ENCODE measurements around the gene TK1. TPM values are rescaled to one million over a fixed set of nuclear protein-coding genes. Genes with fewer than 3 reads are reported as not detected.
"Not testable (repeated sequence)": the region's sequence is repeated elsewhere in the genome, so short reads cannot be mapped to it uniquely, and the experiment has no call there.

TK1 gene
- total RNA-seq, 1 donor from 2014 or later: 12.0 TPM

DNA sequence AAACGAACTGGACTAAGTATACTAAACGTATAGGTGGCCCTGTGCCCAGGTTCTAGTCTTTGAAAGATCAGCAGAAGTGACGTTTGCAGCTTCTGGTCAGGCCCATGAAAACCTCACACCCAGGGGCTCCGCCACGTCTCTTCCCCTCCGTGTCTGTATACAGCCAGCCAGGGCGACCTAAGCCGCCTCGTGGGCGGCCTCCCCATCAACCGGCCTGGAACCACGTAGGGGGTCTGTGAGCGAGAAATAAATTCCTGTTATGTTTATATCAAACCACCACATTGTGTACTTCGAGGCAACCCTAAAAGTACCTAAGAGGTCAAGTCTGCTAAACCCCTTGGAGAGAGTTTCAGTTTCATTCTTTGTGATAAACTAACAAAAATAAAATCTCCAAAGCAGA is 6.8 kb downstream of the TK1 start:
- H3K36me3 ChIP-seq (ENCODE audit: control insufficient read depth in 3 of 3, insufficient read depth in 3 of 3, low read length in 3 of 3): no peaks in the 10 kb centered on the region
- peak overlapping the region; percentile 51 for H3K27ac ChIP-seq (ENCODE audit: low read depth, low read length)
- peaks cover 18 to 36% (median 34%) of the 10 kb centered on the region in 3 donors for H3K4me1 ChIP-seq (ENCODE audit: control insufficient read depth in 3 of 3, insufficient read depth in 3 of 3, low read length in 3 of 3)
- H3K4me3 ChIP-seq (ENCODE audit: low read length in 3 of 3): no peak overlapping the region
- H3K9me3 ChIP-seq (ENCODE audit: control insufficient read depth in 3 of 3, low read length in 3 of 3): no peaks in the 10 kb centered on the region
- H3K27me3 ChIP-seq (ENCODE audit: control insufficient read depth in 3 of 3, insufficient read depth in 3 of 3, low read length in 3 of 3): no peaks in the 10 kb centered on the region
- H3K9ac ChIP-seq (ENCODE audit: low read depth in 1 of 3, low read length in 3 of 3): no peak overlapping the region

DNA sequence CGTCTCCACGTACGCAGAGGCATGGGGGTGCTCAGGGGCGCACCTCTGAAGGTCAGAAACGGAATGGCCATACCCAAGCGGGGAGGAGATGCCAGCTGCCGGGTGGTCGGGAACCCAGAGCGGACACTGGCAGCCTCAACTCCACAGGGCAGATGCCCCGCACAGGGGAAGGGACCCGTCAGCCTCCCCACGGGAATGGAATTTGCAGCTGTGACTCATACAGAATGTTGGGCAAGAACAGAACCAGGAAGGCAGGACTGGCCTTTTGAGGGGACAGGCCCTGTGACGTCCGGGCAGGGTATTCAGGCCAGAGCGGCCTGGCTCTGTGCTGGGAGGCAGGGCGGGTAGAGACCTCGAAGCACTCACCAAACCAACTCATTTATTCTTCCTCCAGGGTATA is 7.5 kb downstream of the TK1 start:
- H3K4me1 ChIP-seq (ENCODE audit: control insufficient read depth in 3 of 3, insufficient read depth in 3 of 3, low read length in 3 of 3): peaks cover 25 to 43% (median 41%) of the 10 kb centered on the region in 3 donors
- H3K36me3 ChIP-seq (ENCODE audit: control insufficient read depth in 3 of 3, insufficient read depth in 3 of 3, low read length in 3 of 3): no peaks in the 10 kb centered on the region
- H3K9me3 ChIP-seq (ENCODE audit: control insufficient read depth in 3 of 3, low read length in 3 of 3): no peaks in the 10 kb centered on the region
- H3K27ac ChIP-seq (ENCODE audit: low read depth, low read length): peak overlapping the region; percentile 51
- H3K27me3 ChIP-seq (ENCODE audit: control insufficient read depth in 3 of 3, insufficient read depth in 3 of 3, low read length in 3 of 3): no peaks in the 10 kb centered on the region
- peak overlapping the region in 1 of 3 donors; percentile 7 for H3K9ac ChIP-seq (ENCODE audit: low read depth in 1 of 3, low read length in 3 of 3)
- H3K4me3 ChIP-seq (ENCODE audit: low read length in 3 of 3): peak overlapping the region in 1 of 3 donors; percentile 13

DNA sequence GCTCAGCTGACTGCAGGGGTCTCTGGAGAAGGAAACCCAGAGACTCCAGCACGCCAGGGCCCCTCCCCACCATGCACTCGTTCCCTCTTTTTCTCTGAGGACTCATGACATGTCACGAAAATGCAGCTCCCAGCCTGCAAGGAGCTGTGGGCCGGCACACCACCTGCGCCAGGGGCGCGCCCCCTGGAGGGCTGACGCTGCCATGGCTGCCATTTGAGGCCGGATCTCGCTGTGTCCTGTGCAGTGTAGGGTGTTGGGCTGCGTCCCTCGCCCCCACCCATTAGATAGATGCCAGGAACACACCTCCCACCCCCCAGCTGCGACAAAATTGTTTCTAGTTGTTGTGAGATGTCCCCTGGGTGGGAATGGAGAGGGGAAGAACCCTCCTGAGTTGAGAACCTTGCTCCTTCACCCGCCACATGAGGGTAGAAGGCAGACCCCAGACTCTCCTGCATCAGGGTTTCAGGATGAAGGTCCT is 10.3 kb downstream of the TK1 start:
- no peak overlapping the region for H3K4me3 ChIP-seq (ENCODE audit: low read length in 3 of 3)
- peak overlapping the region in 1 of 3 donors; percentile 80 for H3K9ac ChIP-seq (ENCODE audit: low read depth in 1 of 3, low read length in 3 of 3)
- peak overlapping the region; percentile 99 for H3K27ac ChIP-seq (ENCODE audit: low read depth, low read length)
- H3K9me3 ChIP-seq (ENCODE audit: control insufficient read depth in 3 of 3, low read length in 3 of 3): no peaks in the 10 kb centered on the region
- H3K36me3 ChIP-seq (ENCODE audit: control insufficient read depth in 3 of 3, insufficient read depth in 3 of 3, low read length in 3 of 3): peaks cover 1 to 7% (median 6%) of the 10 kb centered on the region in 3 donors
- no peaks in the 10 kb centered on the region for H3K27me3 ChIP-seq (ENCODE audit: control insufficient read depth in 3 of 3, insufficient read depth in 3 of 3, low read length in 3 of 3)
- peaks cover 53 to 71% (median 69%) of the 10 kb centered on the region in 3 donors for H3K4me1 ChIP-seq (ENCODE audit: control insufficient read depth in 3 of 3, insufficient read depth in 3 of 3, low read length in 3 of 3)

DNA sequence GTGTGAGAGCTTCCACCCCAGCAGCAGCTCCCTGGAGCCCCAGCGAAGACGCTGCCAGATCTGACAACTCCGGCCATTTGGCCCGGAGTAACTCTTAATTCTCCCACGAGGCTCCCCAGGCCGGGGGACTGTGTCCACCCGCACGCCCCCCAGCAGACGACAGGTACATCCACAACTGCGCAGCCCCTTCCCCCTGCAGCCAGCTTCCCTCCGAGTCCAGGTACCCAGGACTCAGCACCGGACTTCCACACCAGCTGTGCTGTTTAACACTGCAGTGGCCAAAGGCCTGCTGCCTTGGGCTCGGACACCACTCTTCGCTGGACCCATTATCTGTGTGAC is 11.2 kb downstream of the TK1 start:
- no peaks in the 10 kb centered on the region for H3K27me3 ChIP-seq (ENCODE audit: control insufficient read depth in 3 of 3, insufficient read depth in 3 of 3, low read length in 3 of 3)
- peaks cover 10 to 14% (median 13%) of the 10 kb centered on the region in 3 donors for H3K36me3 ChIP-seq (ENCODE audit: control insufficient read depth in 3 of 3, insufficient read depth in 3 of 3, low read length in 3 of 3)
- peak overlapping the region; percentile 99 for H3K27ac ChIP-seq (ENCODE audit: low read depth, low read length)
- H3K4me1 ChIP-seq (ENCODE audit: control insufficient read depth in 3 of 3, insufficient read depth in 3 of 3, low read length in 3 of 3): peaks cover 62 to 78% (median 74%) of the 10 kb centered on the region in 3 donors
- H3K9me3 ChIP-seq (ENCODE audit: control insufficient read depth in 3 of 3, low read length in 3 of 3): no peaks in the 10 kb centered on the region
- H3K9ac ChIP-seq (ENCODE audit: low read depth in 1 of 3, low read length in 3 of 3): peak overlapping the region; percentile 60 to 83 (median 80)
- H3K4me3 ChIP-seq (ENCODE audit: low read length in 3 of 3): peak overlapping the region; percentile 67 to 70 (median 68)

DNA sequence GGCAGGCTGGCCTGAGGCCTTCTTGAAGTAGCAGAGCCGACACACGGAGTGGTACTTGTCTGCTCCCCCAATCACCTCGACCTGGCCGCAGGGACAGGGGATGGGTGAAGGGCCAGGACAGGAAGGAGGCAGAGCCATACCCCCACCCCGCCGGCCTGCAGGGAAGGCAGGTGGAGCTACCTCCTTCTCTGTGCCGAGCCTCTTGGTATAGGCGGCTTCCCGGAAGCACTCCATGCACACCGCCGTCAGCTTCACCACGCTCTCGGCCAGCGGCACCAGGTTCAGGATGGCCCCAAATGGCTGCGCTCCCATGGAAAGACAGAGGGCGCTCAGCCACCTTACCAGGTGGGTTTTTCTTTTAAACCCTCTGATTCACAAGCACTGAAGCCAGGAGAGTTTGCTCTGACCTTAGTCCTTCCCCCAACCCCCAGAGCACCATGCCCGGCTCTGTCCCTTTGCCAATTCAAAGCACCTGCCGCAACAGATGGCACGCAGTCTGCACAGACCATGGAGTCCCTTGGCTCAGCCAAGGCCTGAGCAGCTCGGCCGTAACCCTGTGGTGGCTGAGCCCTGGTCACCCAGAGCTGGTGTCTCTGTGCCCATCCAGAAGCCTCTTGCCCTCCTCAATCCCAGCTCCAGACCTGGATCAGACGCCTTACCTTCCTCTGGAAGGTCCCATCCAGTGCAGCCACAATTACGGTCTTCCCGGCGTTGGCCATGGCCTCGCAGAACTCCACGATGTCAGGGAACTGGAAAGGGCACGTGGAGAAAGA is 11.8 kb downstream of the TK1 start:
- Histone ChIP-seq H3K36me3 (ENCODE audit: control insufficient read depth in 3 of 3, insufficient read depth in 3 of 3, low read length in 3 of 3) (peaks cover 11 to 14% (median 14%) of the 10 kb centered on the region in 3 donors), H3K4me3 (ENCODE audit: low read length in 3 of 3) (peak overlapping the region; percentile 67 to 70 (median 68)), H3K9ac (ENCODE audit: low read depth in 1 of 3, low read length in 3 of 3) (peak overlapping the region; percentile 60 to 83 (median 80)), H3K4me1 (ENCODE audit: control insufficient read depth in 3 of 3, insufficient read depth in 3 of 3, low read length in 3 of 3) (peaks cover 66 to 80% (median 73%) of the 10 kb centered on the region in 3 donors), H3K27me3 (ENCODE audit: control insufficient read depth in 3 of 3, insufficient read depth in 3 of 3, low read length in 3 of 3) (no peaks in the 10 kb centered on the region), H3K27ac (ENCODE audit: low read depth, low read length) (peak overlapping the region; percentile 99), H3K9me3 (ENCODE audit: control insufficient read depth in 3 of 3, low read length in 3 of 3) (no peaks in the 10 kb centered on the region)

DNA sequence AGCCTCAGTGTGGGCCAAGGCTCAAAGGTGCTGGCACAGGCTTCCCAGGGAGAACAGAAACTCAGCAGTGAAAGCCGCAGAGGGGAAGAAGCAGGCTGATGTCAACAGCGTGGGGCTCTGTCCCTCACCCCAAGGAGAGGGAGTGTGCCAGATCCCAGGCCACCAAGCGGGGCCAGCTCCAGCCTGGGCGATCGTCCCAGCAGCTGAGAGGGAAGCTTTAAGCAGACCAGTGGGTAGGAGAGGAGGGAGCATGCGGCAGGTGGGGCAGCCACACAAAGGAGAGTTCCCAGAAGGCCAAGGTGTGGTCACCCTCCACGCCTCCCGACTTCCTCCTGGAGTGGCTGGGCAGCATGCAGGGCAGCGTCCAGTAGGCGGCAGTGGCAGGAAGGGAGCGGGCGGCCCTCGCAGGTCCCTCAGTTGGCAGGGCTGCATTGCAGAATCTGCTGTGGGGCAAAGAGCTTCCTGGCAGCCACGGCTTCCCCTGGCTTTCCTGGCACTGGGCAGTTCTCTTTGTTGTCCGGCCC is 12.4 kb downstream of the TK1 start:
- Histone ChIP-seq H3K4me1 (ENCODE audit: control insufficient read depth in 3 of 3, insufficient read depth in 3 of 3, low read length in 3 of 3) (peaks cover 72 to 81% (median 73%) of the 10 kb centered on the region in 3 donors), H3K9ac (ENCODE audit: low read depth in 1 of 3, low read length in 3 of 3) (peak overlapping the region; percentile 60 to 83 (median 80)), H3K4me3 (ENCODE audit: low read length in 3 of 3) (peak overlapping the region; percentile 67 to 70 (median 68)), H3K27me3 (ENCODE audit: control insufficient read depth in 3 of 3, insufficient read depth in 3 of 3, low read length in 3 of 3) (no peaks in the 10 kb centered on the region), H3K9me3 (ENCODE audit: control insufficient read depth in 3 of 3, low read length in 3 of 3) (no peaks in the 10 kb centered on the region), H3K27ac (ENCODE audit: low read depth, low read length) (peak overlapping the region; percentile 99), H3K36me3 (ENCODE audit: control insufficient read depth in 3 of 3, insufficient read depth in 3 of 3, low read length in 3 of 3) (peaks cover 11 to 14% (median 14%) of the 10 kb centered on the region in 3 donors)

DNA sequence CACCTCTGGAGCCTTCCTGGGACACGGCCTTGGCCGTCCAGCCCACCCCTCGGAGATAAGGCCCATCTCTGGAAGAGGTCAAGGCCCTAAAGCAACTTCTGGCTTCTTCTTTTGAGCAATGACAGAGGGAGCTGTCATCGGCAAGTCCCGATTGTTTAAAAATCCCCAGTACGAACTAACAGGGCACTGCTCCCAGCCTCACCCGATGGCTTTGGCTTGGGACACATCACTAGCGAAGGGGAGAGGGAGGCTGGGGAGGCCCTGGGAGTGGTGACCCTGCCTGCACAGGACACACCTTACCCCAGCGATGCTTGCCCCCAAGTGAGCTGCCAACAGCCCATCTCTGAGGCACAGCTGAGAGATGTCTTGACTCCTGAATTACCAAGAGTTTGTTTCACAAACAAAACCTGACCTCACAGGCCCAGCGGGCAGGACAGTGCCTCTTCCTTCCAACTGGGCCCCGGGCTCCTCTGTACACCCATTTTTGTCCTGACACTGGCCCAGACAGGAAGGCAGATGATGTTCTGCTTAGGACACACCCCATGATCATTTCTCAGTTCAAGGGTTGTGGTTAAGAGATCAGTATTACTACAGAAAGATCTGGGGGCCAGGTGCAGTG is 13.6 kb downstream of the TK1 start:
- Histone ChIP-seq H3K9ac (ENCODE audit: low read depth in 1 of 3, low read length in 3 of 3) (peak overlapping the region; percentile 47 to 80 (median 68)), H3K9me3 (ENCODE audit: control insufficient read depth in 3 of 3, low read length in 3 of 3) (no peaks in the 10 kb centered on the region), H3K27ac (ENCODE audit: low read depth, low read length) (peak overlapping the region; percentile 99), H3K4me3 (ENCODE audit: low read length in 3 of 3) (peak overlapping the region; percentile 30 to 45 (median 35)), H3K36me3 (ENCODE audit: control insufficient read depth in 3 of 3, insufficient read depth in 3 of 3, low read length in 3 of 3) (peaks cover 11 to 14% (median 14%) of the 10 kb centered on the region in 3 donors), H3K27me3 (ENCODE audit: control insufficient read depth in 3 of 3, insufficient read depth in 3 of 3, low read length in 3 of 3) (no peaks in the 10 kb centered on the region), H3K4me1 (ENCODE audit: control insufficient read depth in 3 of 3, insufficient read depth in 3 of 3, low read length in 3 of 3) (peaks cover 70 to 82% (median 76%) of the 10 kb centered on the region in 3 donors)

DNA sequence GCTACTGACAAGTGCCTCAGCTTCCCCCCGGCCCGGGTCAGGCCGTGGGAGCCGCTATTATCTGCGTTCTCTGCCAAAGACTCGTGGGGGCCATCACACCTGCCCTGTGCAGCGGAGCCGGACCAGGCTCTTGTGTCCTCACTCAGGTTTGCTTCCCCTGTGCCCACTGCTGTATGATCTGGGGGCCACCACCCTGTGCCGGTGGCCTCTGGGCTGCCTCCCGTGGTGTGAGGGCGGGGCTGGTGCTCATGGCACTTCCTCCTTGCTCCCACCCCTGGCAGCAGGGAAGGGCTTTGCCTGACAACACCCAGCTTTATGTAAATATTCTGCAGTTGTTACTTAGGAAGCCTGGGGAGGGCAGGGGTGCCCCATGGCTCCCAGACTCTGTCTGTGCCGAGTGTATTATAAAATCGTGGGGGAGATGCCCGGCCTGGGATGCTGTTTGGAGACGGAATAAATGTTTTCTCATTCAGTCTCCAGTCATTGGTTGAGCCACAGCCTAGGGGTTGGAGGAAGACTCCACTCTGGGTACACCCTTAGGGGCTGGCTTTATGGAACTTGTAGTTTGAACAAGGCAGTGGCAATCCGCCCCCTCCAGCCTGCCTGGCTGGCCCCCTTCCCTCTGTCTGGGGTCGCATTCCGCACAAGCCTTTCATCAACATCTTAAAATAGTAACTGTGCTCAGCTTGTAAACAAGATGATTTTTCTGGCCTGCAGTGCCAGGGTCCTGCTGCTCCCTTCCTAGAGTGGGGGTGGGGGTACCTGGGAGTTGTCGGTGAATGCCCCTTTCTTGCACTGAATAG is 14.4 kb downstream of the TK1 start:
- peak overlapping the region; percentile 47 to 80 (median 68) for H3K9ac ChIP-seq (ENCODE audit: low read depth in 1 of 3, low read length in 3 of 3)
- no peaks in the 10 kb centered on the region for H3K9me3 ChIP-seq (ENCODE audit: control insufficient read depth in 3 of 3, low read length in 3 of 3)
- H3K36me3 ChIP-seq (ENCODE audit: control insufficient read depth in 3 of 3, insufficient read depth in 3 of 3, low read length in 3 of 3): peaks cover 11 to 14% (median 14%) of the 10 kb centered on the region in 3 donors
- H3K4me3 ChIP-seq (ENCODE audit: low read length in 3 of 3): peak overlapping the region; percentile 30 to 45 (median 35)
- peak overlapping the region; percentile 99 for H3K27ac ChIP-seq (ENCODE audit: low read depth, low read length)
- H3K4me1 ChIP-seq (ENCODE audit: control insufficient read depth in 3 of 3, insufficient read depth in 3 of 3, low read length in 3 of 3): peaks cover 74 to 86% (median 80%) of the 10 kb centered on the region in 3 donors
- no peaks in the 10 kb centered on the region for H3K27me3 ChIP-seq (ENCODE audit: control insufficient read depth in 3 of 3, insufficient read depth in 3 of 3, low read length in 3 of 3)

DNA sequence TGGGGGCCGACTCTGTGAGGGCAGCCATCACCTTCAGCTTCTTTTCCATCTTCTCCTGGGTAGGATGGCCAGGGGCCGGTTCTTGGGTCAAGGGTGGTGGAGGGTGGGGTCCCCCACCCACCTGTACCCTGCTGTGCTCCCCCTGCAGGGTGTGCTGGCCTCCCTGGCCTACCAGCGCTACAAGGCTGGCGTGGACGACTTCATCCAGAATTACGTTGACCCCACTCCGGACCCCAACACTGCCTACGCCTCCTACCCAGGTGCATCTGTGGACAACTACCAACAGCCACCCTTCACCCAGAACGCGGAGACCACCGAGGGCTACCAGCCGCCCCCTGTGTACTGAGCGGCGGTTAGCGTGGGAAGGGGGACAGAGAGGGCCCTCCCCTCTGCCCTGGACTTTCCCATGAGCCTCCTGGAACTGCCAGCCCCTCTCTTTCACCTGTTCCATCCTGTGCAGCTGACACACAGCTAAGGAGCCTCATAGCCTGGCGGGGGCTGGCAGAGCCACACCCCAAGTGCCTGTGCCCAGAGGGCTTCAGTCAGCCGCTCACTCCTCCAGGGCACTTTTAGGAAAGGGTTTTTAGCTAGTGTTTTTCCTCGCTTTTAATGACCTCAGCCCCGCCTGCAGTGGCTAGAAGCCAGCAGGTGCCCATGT is 15.1 kb downstream of the TK1 start:
- Histone ChIP-seq H3K4me3 (ENCODE audit: low read length in 3 of 3) (peak overlapping the region in 2 of 3 donors; percentile 19 to 45), H3K36me3 (ENCODE audit: control insufficient read depth in 3 of 3, insufficient read depth in 3 of 3, low read length in 3 of 3) (peaks cover 11 to 14% (median 14%) of the 10 kb centered on the region in 3 donors), H3K27ac (ENCODE audit: low read depth, low read length) (peak overlapping the region; percentile 99), H3K4me1 (ENCODE audit: control insufficient read depth in 3 of 3, insufficient read depth in 3 of 3, low read length in 3 of 3) (peaks cover 72 to 83% (median 78%) of the 10 kb centered on the region in 3 donors), H3K9ac (ENCODE audit: low read depth in 1 of 3, low read length in 3 of 3) (peak overlapping the region in 2 of 3 donors; percentile 47 to 80)
- not testable (repeated sequence) for H3K9me3 ChIP-seq (ENCODE audit: control insufficient read depth in 3 of 3, low read length in 3 of 3); H3K27me3 ChIP-seq (ENCODE audit: control insufficient read depth in 3 of 3, insufficient read depth in 3 of 3, low read length in 3 of 3)

Measured in skeletal muscle tissue (tissue), 4 donors.